Tibial artery (tissue), 4 donors: Measurements from ENCODE around the gene RBM44.
A peak's percentile ranks its signal among the peaks of the same experiment; 100 is the strongest.

Experiments used
- DNase-seq, 2 donors: peaks; one replicate each; pipeline ENCODE4 v3.0.0-alpha.2; 2019
- H3K27ac ChIP-seq, 2 donors: fragments of 200-600 bp; sonication (generic) in 1 of 2; 1 replicate in 1 of 2; 2 replicates in 1 of 2; pipeline ENCODE4 v1.5.1; 2018 to 2019; ENCODE audit warnings: mild to moderate bottlenecking in 1 of 2
- H3K27me3 ChIP-seq, 2 donors: fragments of 200-600 bp; sonication (generic) in 1 of 2; one replicate each; pipeline versions ENCODE4 v1.5.1 to v1.6.0; 2016 to 2019
- H3K36me3 ChIP-seq, 3 donors: fragments of 200-600 bp; sonication (generic) in 2 of 3; one replicate each; pipeline ENCODE4 v1.5.1; 2016 to 2019; ENCODE audit warnings: mild to moderate bottlenecking in 2 of 3
- H3K4me1 ChIP-seq, 4 donors: fragments of 200-600 bp; sonication (generic) in 2 of 4; 1 replicate in 3 of 4; 2 replicates in 1 of 4; pipeline ENCODE4 v1.5.1; 2016 to 2019
- H3K4me3 ChIP-seq, 2 donors: fragments of 200-600 bp; sonication (generic) in 1 of 2; 1 replicate in 1 of 2; 2 replicates in 1 of 2; pipeline ENCODE4 v1.5.1; 2018 to 2019; ENCODE audit warnings: mild to moderate bottlenecking in 2 of 2
- H3K9me3 ChIP-seq, 3 donors: fragments of 200-600 bp; sonication (generic) in 1 of 3; one replicate each; pipeline ENCODE4 v1.5.1; 2016 to 2019
- CTCF ChIP-seq, 2 experiments: fragments of 200-600 bp in 1 of 2; fragments of 450-650 bp in 1 of 2; IDR thresholded peaks; one replicate each; pipeline ENCODE4 v1.5.1; 2017 to 2019; ENCODE audit warnings: antibody characterized with exemption in 2 of 2, mild to moderate bottlenecking in 1 of 2, moderate library complexity in 1 of 2
- intact Hi-C: fragments of 100-400 bp; cut with DNase I; formaldehyde crosslinking; loops from one replicate; pipeline ENCODE4 v1.15.0; 2023; ENCODE audit warnings: low total_unique reads

RBM44 gene

GRCh38 chr2:237889811-237890210, 91.2 kb downstream of the RBM44 start:
- Histone ChIP-seq H3K36me3 (no peaks in the 10 kb centered on the region), H3K4me1 (peaks cover 0 to 96% (median 47%) of the 10 kb centered on the region in 4 donors), H3K9me3 (no peaks in the 10 kb centered on the region), H3K4me3 (no peak overlapping the region), H3K27me3 (no peaks in the 10 kb centered on the region), H3K27ac (peak overlapping the region; percentile 94 to 99)
- peak in 1 of 2 donors; percentile 37 for DNase-seq
- intact Hi-C loops = loop anchor here (10.0 kb wide), 1 partner anchor 185 kb away; no protein-coding TSS in a partner anchor
- no peak for TF ChIP-seq CTCF (IDR thresholded peaks at IDR 0.05)
